Stimulated activated CD8-positive, alpha-beta memory T cell treated with anti-CD3 and anti-CD28 coated beads, Interleukin-12 subunit alpha, Interleukin-12 subunit beta, amount 100 ng/mL, for 24 hours (primary cell): ENCODE results near the gene ZNF444.
"Not testable (repeated sequence)": the region's sequence is repeated elsewhere in the genome, so short reads cannot be mapped to it uniquely, and the experiment has no call there.

Experiments used
- DNase-seq: peaks from one replicate; pipeline ENCODE4 v3.0.0-alpha.2; 2020; ENCODE audit errors: extremely low read depth

The ZNF444 gene

GRCh38 chr19:56177564-56178243 lies 36.6 kb downstream of the ZNF444 start:
- no peak for DNase-seq

- DNase-seq = no peak
Measured at GRCh38 chr19:56189785-56190184, 48.7 kb downstream of the ZNF444 start.

GRCh38 chr19:56191115-56191514 lies 50.0 kb downstream of the ZNF444 start:
- no peak for DNase-seq

- DNase-seq = no peak
Measured at GRCh38 chr19:56191711-56192110, 50.6 kb downstream of the ZNF444 start.

- DNase-seq = no peak
Measured at GRCh38 chr19:56193981-56194640, 53.0 kb downstream of the ZNF444 start.

GRCh38 chr19:56197646-56198045 lies 56.6 kb downstream of the ZNF444 start, which contains the start of gene ZSCAN5B:
Gene ZSCAN5B, minus strand, starts transcription at chr19:56197783. Its CDS starts 4,731 bp downstream, at chr19:56193052.
- DNase-seq = not testable (repeated sequence)

GRCh38 chr19:56199687-56200086 lies 58.6 kb downstream of the ZNF444 start:
- no peak for DNase-seq

GRCh38 chr19:56201973-56202372 lies 60.9 kb downstream of the ZNF444 start, which contains the start of gene ZSCAN5C:
Gene ZSCAN5C, plus strand, starts transcription at chr19:56202273. Its CDS starts 3,641 bp downstream, at chr19:56205914.
- DNase-seq = no peak

- DNase-seq = not testable (repeated sequence)
Measured at GRCh38 chr19:56207581-56207980, 66.5 kb downstream of the ZNF444 start.

GRCh38 chr19:56209091-56209490 lies 68.0 kb downstream of the ZNF444 start:
- DNase-seq = no peak

GRCh38 chr19:56210036-56210435 lies 68.9 kb downstream of the ZNF444 start:
- not testable (repeated sequence) for DNase-seq
